Upper lobe of left lung (tissue), 4 donors: ENCODE data around the gene KDSR.

ENCODE experiments used
- POLR2AphosphoS5 ChIP-seq, 2 donors: sonication (generic); formaldehyde crosslinking; IDR thresholded peaks; one replicate each; pipeline ENCODE4 v1.5.1; 2017; ENCODE audit warnings: antibody characterized with exemption in 2 of 2
- TF ChIP-seq, protein P1 (sequence below), 6 experiments: fragments of 450-650 bp in 4 of 6; fragments of 200-600 bp in 2 of 6; sonication (generic) in 2 of 6; IDR thresholded peaks; one replicate each; pipeline ENCODE4 v1.5.1; 2016 to 2019; ENCODE audit warnings: antibody characterized with exemption in 6 of 6

GRCh38 chr18:63348508-63349136 lies 18.4 kb downstream of the KDSR start:
- TF ChIP-seq, protein P1, sequence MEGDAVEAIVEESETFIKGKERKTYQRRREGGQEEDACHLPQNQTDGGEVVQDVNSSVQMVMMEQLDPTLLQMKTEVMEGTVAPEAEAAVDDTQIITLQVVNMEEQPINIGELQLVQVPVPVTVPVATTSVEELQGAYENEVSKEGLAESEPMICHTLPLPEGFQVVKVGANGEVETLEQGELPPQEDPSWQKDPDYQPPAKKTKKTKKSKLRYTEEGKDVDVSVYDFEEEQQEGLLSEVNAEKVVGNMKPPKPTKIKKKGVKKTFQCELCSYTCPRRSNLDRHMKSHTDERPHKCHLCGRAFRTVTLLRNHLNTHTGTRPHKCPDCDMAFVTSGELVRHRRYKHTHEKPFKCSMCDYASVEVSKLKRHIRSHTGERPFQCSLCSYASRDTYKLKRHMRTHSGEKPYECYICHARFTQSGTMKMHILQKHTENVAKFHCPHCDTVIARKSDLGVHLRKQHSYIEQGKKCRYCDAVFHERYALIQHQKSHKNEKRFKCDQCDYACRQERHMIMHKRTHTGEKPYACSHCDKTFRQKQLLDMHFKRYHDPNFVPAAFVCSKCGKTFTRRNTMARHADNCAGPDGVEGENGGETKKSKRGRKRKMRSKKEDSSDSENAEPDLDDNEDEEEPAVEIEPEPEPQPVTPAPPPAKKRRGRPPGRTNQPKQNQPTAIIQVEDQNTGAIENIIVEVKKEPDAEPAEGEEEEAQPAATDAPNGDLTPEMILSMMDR (IDR thresholded peaks at IDR 0.05) = no peak
- no peak for TF ChIP-seq POLR2AphosphoS5 (IDR thresholded peaks at IDR 0.05)
